HCT116 (cell line): Measurements from ENCODE around the gene DPH1.

ENCODE experiments used
- CTCF ChIP-seq, 3 experiments: fragments of 200-600 bp in 1 of 3; sonication (generic) in 1 of 3; IDR thresholded peaks in 2 of 3; conservative IDR thresholded peaks in 1 of 3; 2 replicates each; pipeline ENCODE4 v1.5.1; 2012 to 2017; ENCODE audit warnings: low read depth in 2 of 3, low read length in 2 of 3, antibody characterized with exemption in 1 of 3, borderline replicate concordance in 1 of 3, control low read depth in 1 of 3, mild to moderate bottlenecking in 1 of 3, mixed read lengths in 1 of 3, mixed run types in 1 of 3, moderate library complexity in 1 of 3; ENCODE audit not compliant: insufficient read depth in 1 of 3
- EZH2 ChIP-seq: fragments of 200-600 bp; sonication (generic); IDR thresholded peaks from 2 replicates; pipeline ENCODE4 v1.6.1; 2017; ENCODE audit warnings: antibody characterized with exemption, mixed run types
- EZH2phosphoT487 ChIP-seq: fragments of 200-600 bp; IDR thresholded peaks from 2 replicates; pipeline ENCODE4 v1.6.1; 2018; ENCODE audit warnings: antibody characterized with exemption, borderline replicate concordance
- MAX ChIP-seq: IDR thresholded peaks from 2 replicates; pipeline ENCODE4 v1.6.1; 2012
- POLR2A ChIP-seq: IDR thresholded peaks from 2 replicates; pipeline ENCODE4 v1.7.0; 2011; ENCODE audit warnings: borderline replicate concordance; ENCODE audit not compliant: insufficient read depth, insufficient read length; ENCODE audit errors: extremely low read depth
- SIN3A ChIP-seq: IDR thresholded peaks from 2 replicates; pipeline ENCODE4 v1.6.1; 2012; ENCODE audit warnings: low read depth
- SP1 ChIP-seq: IDR thresholded peaks from 2 replicates; pipeline ENCODE4 v1.6.1; 2012; ENCODE audit warnings: low read depth
- SRF ChIP-seq: IDR thresholded peaks from 2 replicates; pipeline ENCODE4 v1.6.1; 2012; ENCODE audit warnings: low read depth
- YY1 ChIP-seq: IDR thresholded peaks from 2 replicates; pipeline ENCODE4 v1.6.1; 2011; ENCODE audit warnings: low read length, low read depth, moderate library complexity, mild to moderate bottlenecking; ENCODE audit not compliant: insufficient replicate concordance; ENCODE audit errors: extremely low read depth
- ZFX ChIP-seq: fragments of 450-650 bp; IDR thresholded peaks from 2 replicates; pipeline ENCODE4 v1.6.1; 2017
- ZNF274 ChIP-seq: fragments of 200-500 bp; sonication (Bioruptor generic); IDR thresholded peaks from 2 replicates; pipeline ENCODE4 v1.6.1; 2014; ENCODE audit warnings: mild to moderate bottlenecking, low read depth, low read length, inconsistent platforms
- TF ChIP-seq, protein P1 (sequence below): IDR thresholded peaks from 2 replicates; pipeline ENCODE4 v1.6.1; 2012; ENCODE audit warnings: low read depth

GRCh38 chr17:2003525-2003924 is 26.4 kb upstream of the DPH1 start:
- TF ChIP-seq POLR2A = no peak
- no peak for TF ChIP-seq SP1
- TF ChIP-seq SRF = no peak
- no peak for TF ChIP-seq EZH2phosphoT487
- TF ChIP-seq CTCF (IDR thresholded peaks at IDR 0.05 in 2 of 3, conservative IDR thresholded peaks at IDR 0.05 in 1 of 3; ENCODE audit: borderline replicate concordance in 1 of 3, insufficient read depth in 1 of 3, low read depth in 2 of 3, low read length in 2 of 3) = no peak
- no peak for TF ChIP-seq SIN3A
- no peak for TF ChIP-seq ZNF274
- TF ChIP-seq, protein P1, sequence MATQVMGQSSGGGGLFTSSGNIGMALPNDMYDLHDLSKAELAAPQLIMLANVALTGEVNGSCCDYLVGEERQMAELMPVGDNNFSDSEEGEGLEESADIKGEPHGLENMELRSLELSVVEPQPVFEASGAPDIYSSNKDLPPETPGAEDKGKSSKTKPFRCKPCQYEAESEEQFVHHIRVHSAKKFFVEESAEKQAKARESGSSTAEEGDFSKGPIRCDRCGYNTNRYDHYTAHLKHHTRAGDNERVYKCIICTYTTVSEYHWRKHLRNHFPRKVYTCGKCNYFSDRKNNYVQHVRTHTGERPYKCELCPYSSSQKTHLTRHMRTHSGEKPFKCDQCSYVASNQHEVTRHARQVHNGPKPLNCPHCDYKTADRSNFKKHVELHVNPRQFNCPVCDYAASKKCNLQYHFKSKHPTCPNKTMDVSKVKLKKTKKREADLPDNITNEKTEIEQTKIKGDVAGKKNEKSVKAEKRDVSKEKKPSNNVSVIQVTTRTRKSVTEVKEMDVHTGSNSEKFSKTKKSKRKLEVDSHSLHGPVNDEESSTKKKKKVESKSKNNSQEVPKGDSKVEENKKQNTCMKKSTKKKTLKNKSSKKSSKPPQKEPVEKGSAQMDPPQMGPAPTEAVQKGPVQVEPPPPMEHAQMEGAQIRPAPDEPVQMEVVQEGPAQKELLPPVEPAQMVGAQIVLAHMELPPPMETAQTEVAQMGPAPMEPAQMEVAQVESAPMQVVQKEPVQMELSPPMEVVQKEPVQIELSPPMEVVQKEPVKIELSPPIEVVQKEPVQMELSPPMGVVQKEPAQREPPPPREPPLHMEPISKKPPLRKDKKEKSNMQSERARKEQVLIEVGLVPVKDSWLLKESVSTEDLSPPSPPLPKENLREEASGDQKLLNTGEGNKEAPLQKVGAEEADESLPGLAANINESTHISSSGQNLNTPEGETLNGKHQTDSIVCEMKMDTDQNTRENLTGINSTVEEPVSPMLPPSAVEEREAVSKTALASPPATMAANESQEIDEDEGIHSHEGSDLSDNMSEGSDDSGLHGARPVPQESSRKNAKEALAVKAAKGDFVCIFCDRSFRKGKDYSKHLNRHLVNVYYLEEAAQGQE = no peak
- TF ChIP-seq EZH2 = no peak
- no peak for TF ChIP-seq ZFX
- TF ChIP-seq MAX = no peak
- no peak for TF ChIP-seq YY1
